Measurements from ENCODE around the gene PDGFC. TPM values are rescaled to one million over a fixed set of nuclear protein-coding genes. Genes with fewer than 3 reads are reported as not detected.

Gene PDGFC
- total RNA-seq, 1 donor from 2014 or later, result not detected

DNA sequence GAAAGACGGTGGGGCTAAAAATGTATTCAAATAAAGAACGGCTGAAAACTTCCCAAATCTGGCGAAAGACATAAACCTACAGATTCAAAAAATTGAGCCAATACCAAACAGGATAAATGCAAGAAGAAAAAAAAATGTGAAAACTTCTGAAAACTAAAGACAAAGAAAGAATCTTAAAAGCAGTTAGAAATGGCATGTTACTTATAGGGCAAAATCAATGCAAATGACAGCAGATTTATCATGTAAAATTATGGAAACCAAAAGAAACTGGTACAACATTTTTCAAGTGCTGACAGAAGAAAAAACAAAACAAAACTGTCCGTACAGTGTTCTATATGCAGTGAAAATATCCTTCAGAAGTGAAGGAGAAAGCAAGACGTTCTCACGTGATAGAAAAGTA, 239.0 kb downstream of the PDGFC start:
- Mint-ChIP-seq H3K4me3 (no peak overlapping the region), H3K4me1 (no peaks in the 10 kb centered on the region), H3K27ac (no peak overlapping the region), H3K36me3 (ENCODE audit: low read depth) (no peaks in the 10 kb centered on the region), H3K9me3 (peaks cover 10% of the 10 kb centered on the region), H3K27me3 (no peaks in the 10 kb centered on the region)
- intact Hi-C loops (cut with micrococcal nuclease), result no loop called here
- TF ChIP-seq, protein P1, sequence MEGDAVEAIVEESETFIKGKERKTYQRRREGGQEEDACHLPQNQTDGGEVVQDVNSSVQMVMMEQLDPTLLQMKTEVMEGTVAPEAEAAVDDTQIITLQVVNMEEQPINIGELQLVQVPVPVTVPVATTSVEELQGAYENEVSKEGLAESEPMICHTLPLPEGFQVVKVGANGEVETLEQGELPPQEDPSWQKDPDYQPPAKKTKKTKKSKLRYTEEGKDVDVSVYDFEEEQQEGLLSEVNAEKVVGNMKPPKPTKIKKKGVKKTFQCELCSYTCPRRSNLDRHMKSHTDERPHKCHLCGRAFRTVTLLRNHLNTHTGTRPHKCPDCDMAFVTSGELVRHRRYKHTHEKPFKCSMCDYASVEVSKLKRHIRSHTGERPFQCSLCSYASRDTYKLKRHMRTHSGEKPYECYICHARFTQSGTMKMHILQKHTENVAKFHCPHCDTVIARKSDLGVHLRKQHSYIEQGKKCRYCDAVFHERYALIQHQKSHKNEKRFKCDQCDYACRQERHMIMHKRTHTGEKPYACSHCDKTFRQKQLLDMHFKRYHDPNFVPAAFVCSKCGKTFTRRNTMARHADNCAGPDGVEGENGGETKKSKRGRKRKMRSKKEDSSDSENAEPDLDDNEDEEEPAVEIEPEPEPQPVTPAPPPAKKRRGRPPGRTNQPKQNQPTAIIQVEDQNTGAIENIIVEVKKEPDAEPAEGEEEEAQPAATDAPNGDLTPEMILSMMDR (IDR thresholded peaks at IDR 0.05), result no peak
- POLR2A ChIA-PET, result no interaction called here
- CTCF ChIA-PET, result no interaction called here
- DNase-seq (no peak), ATAC-seq (ENCODE audit: low read depth) (no peak)

DNA sequence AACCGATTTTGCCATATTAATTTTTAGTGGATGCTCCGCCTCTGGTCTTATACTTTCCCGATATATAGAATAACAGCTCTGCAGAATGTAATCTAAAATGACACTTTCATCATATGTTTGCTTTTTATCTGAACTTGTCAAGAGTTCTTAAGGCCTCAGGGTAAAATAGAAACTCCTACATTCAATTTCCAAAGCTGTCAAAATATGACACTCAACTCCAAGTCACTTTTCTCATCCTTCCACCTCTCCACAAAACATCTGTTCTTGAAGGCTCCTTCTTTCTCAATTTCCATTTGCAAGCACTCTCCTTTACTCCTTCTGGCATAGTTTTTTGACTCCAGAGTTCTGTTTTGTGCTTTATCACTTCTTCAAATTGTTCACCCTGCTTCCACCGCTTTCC, 242.2 kb downstream of the PDGFC start:
- DNase-seq (no peak), ATAC-seq (ENCODE audit: low read depth) (no peak)
- H3K27ac Mint-ChIP-seq, result no peak overlapping the region
- H3K27me3 Mint-ChIP-seq, result no peaks in the 10 kb centered on the region
- ChIA-PET POLR2A (no interaction called here), CTCF (no interaction called here)
- TF ChIP-seq, protein P1 (IDR thresholded peaks at IDR 0.05), result no peak
- no peaks in the 10 kb centered on the region for H3K4me1 Mint-ChIP-seq
- H3K9me3 Mint-ChIP-seq, result peaks cover 10% of the 10 kb centered on the region
- H3K4me3 Mint-ChIP-seq, result no peak overlapping the region
- intact Hi-C loops (cut with micrococcal nuclease), result no loop called here
- H3K36me3 Mint-ChIP-seq (ENCODE audit: low read depth), result no peaks in the 10 kb centered on the region

- Mint-ChIP-seq H3K4me1 (no peaks in the 10 kb centered on the region), H3K27ac (no peak overlapping the region), H3K36me3 (ENCODE audit: low read depth) (no peaks in the 10 kb centered on the region), H3K4me3 (no peak overlapping the region), H3K27me3 (no peaks in the 10 kb centered on the region), H3K9me3 (no peaks in the 10 kb centered on the region)
- ChIA-PET POLR2A (no interaction called here), CTCF (no interaction called here)
- DNase-seq (no peak), ATAC-seq (ENCODE audit: low read depth) (no peak)
- TF ChIP-seq, protein P1 (IDR thresholded peaks at IDR 0.05), result no peak
- intact Hi-C loops (cut with micrococcal nuclease), result no loop called here
Measured at GRCh38 chr4:156725257-156725656, 246.3 kb downstream of the PDGFC start.

DNA sequence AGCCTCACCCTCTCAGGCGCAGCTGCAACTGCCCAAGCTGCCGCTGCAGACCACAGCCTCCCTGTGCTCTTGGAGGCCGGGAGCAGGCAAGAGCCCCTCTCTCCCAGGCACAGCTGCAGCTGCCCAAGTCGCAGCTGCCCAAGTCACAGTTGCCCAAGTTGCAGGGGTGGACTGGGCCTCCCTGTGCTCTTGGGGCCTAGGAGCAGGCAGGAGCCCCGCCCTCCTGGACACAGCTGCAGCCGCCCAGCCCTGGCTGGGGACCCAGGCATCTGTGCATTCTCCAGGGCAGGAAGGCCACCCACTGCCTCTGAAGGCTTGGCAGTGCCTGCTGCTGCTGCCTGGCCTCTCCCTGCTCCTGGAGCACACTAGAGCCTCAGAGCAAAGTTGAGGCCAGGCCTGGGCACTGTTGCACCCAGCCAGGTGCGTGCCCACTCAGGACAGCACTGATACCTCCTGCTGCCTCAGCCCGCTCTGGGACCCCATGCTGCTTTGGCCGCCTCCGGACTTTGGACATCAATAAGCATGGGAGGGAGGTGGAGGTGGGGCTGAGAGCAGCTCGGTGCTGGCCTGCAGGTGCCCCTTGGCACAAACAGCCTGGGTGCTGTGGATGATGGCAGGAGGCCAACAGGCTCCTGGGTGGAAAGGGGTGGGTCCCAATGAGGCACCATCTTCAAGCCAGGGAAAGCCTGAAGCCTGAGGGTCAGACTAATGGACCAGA, 247.5 kb downstream of the PDGFC start:
- Mint-ChIP-seq H3K27me3 (no peaks in the 10 kb centered on the region), H3K4me3 (no peak overlapping the region), H3K9me3 (no peaks in the 10 kb centered on the region), H3K4me1 (no peaks in the 10 kb centered on the region), H3K27ac (no peak overlapping the region), H3K36me3 (ENCODE audit: low read depth) (no peaks in the 10 kb centered on the region)
- ATAC-seq (ENCODE audit: low read depth) (no peak), DNase-seq (no peak)
- TF ChIP-seq, protein P1 (IDR thresholded peaks at IDR 0.05), result no peak
- intact Hi-C loops (cut with micrococcal nuclease), result no loop called here
- ChIA-PET POLR2A (no interaction called here), CTCF (no interaction called here)

DNA sequence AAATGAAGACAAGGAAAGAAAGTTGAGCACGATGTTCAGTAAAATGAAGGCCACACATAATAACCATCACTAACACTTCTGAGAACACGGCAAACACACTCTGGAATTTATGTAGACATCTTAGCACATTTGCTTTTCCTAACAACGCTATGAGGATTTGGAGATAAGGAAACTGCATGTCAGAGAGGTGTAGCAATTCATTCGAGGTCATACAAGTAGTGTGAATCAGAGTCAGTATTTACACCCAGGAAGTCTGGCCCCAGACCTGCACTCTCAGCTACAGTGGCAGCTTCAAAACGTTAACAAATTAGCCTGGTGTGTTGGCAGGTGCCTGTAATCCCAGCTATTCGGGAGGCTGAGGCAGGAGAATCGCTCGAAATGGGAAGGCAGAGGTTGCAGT, 253.4 kb downstream of the PDGFC start:
- POLR2A ChIA-PET, result no interaction called here
- DNase-seq (no peak), ATAC-seq (ENCODE audit: low read depth) (no peak)
- TF ChIP-seq, protein P1 (IDR thresholded peaks at IDR 0.05), result no peak
- Mint-ChIP-seq H3K4me1 (no peaks in the 10 kb centered on the region), H3K27ac (no peak overlapping the region), H3K27me3 (no peaks in the 10 kb centered on the region), H3K36me3 (ENCODE audit: low read depth) (no peaks in the 10 kb centered on the region), H3K9me3 (peaks cover 2% of the 10 kb centered on the region), H3K4me3 (no peak overlapping the region)
- CTCF ChIA-PET, result no interaction called here
- intact Hi-C loops (cut with micrococcal nuclease), result no loop called here
